HPDE6-E6E7 (cell line): ENCODE data around the gene ADSS1.
"Not testable (repeated sequence)": the region's sequence is repeated elsewhere in the genome, so short reads cannot be mapped to it uniquely, and the experiment has no call there.

ENCODE experiments used
- DNase-seq: peaks from one replicate; pipeline ENCODE4 v3.0.0; 2011; ENCODE audit warnings: missing footprints; ENCODE audit errors: extremely low spot score

ADSS1 gene

GRCh38 chr14:104717646-104718045, 6.4 kb upstream of the ADSS1 start:
- DNase-seq, result no peak

- DNase-seq, result no peak
Measured at GRCh38 chr14:104718147-104718546, 5.9 kb upstream of the ADSS1 start.

GRCh38 chr14:104718871-104719270, 5.2 kb upstream of the ADSS1 start:
- DNase-seq, result no peak

- DNase-seq, result no peak
Measured at GRCh38 chr14:104719343-104719742, 4.7 kb upstream of the ADSS1 start.

GRCh38 chr14:104721505-104722431, 2.3 kb upstream of the ADSS1 start:
- DNase-seq, result no peak

- DNase-seq, result no peak
Measured at GRCh38 chr14:104722938-104723650, 935 bp upstream of the ADSS1 start.

- DNase-seq, result no peak
Measured at GRCh38 chr14:104724407-104724980, 465 bp downstream of the ADSS1 start.

- no peak for DNase-seq
Measured at GRCh38 chr14:104724981-104725771, 1.1 kb downstream of the ADSS1 start.

GRCh38 chr14:104725772-104726548, 1.9 kb downstream of the ADSS1 start:
- no peak for DNase-seq

GRCh38 chr14:104726600-104727451, 2.8 kb downstream of the ADSS1 start:
- DNase-seq, result no peak

GRCh38 chr14:104728631-104729030, 4.6 kb downstream of the ADSS1 start:
- DNase-seq, result no peak

- not testable (repeated sequence) for DNase-seq
Measured at GRCh38 chr14:104729176-104729834, 5.3 kb downstream of the ADSS1 start.

GRCh38 chr14:104729835-104730181, 5.8 kb downstream of the ADSS1 start:
- DNase-seq, result no peak

GRCh38 chr14:104730487-104730886, 6.5 kb downstream of the ADSS1 start:
- DNase-seq, result no peak

- DNase-seq, result no peak
Measured at GRCh38 chr14:104731320-104732294, 7.6 kb downstream of the ADSS1 start.

GRCh38 chr14:104732355-104732804, 8.4 kb downstream of the ADSS1 start:
- DNase-seq, result peak; percentile 80

GRCh38 chr14:104732931-104733681, 9.1 kb downstream of the ADSS1 start:
- DNase-seq, result peak; percentile 79
